ENCODE data around the gene IKBKG. TPM values are rescaled to one million over a fixed set of nuclear protein-coding genes. Genes with fewer than 3 reads are reported as not detected.

Gene IKBKG
- total and polyA plus RNA-seq, 2 of the 4 experiments (the other 2 are of a cell fraction) = 16.5 to 38.2 TPM

GRCh38 chrX:154592505-154592904 lies 45.1 kb downstream of the IKBKG start:
- Histone ChIP-seq H4K91ac (ENCODE audit: insufficient read depth, low read depth, low read length) (no peak overlapping the region), H3K36me3 (ENCODE audit: control insufficient read depth, insufficient read depth, low read length) (no peaks in the 10 kb centered on the region), H3K4me1 (ENCODE audit: control insufficient read depth, insufficient read depth, low read length) (no peaks in the 10 kb centered on the region; the same call in 1 of the 2 replicates), H2AFZ (replicated peaks; ENCODE audit: low read length, poor library complexity) (no peak overlapping the region), H3K4ac (ENCODE audit: low read depth, low read length) (no peak overlapping the region), H3K27me3 (ENCODE audit: control insufficient read depth, insufficient read depth, low read length) (peaks cover 20% of the 10 kb centered on the region), H2BK120ac (ENCODE audit: low read depth, low read length) (no peak overlapping the region), H3K9ac (ENCODE audit: low read depth, low read length) (no peak overlapping the region), H3K4me3 (ENCODE audit: insufficient read depth, low read depth, low read length) (no peak overlapping the region), H3K14ac (replicated peaks; ENCODE audit: low read depth, low read length) (no peak overlapping the region), H2BK15ac (ENCODE audit: low read depth, low read length) (no peak overlapping the region), H3K79me1 (ENCODE audit: low read depth in 1 of 2, low read length in 2 of 2) (no peaks in the 10 kb centered on the region), H2BK20ac (ENCODE audit: low read depth, low read length) (no peak overlapping the region), H3K56ac (ENCODE audit: extremely low read depth, insufficient read depth, low read length) (no peak overlapping the region), H2BK5ac (ENCODE audit: low read depth, low read length, poor library complexity, severe bottlenecking) (no peak overlapping the region), H4K8ac (ENCODE audit: low read depth in 2 of 2, low read length in 2 of 2) (no peak overlapping the region), H3K18ac (ENCODE audit: low read depth, low read length) (no peak overlapping the region), H2AK9ac (replicated peaks; ENCODE audit: low read depth, low read length, poor library complexity) (no peak overlapping the region), H2AK5ac (ENCODE audit: low read depth, low read length) (no peak overlapping the region), H3K4me2 (ENCODE audit: low read depth, low read length) (no peak overlapping the region), H3K27ac (ENCODE audit: insufficient read depth, low read length) (no peak overlapping the region), H3K23ac (ENCODE audit: low read depth, low read length) (no peak overlapping the region), H4K5ac (ENCODE audit: low read depth, low read length) (no peak overlapping the region), H3K9me1 (ENCODE audit: insufficient read depth, low read length) (no peaks in the 10 kb centered on the region), H4K20me1 (ENCODE audit: insufficient read depth, low read length) (no peaks in the 10 kb centered on the region), H3K9me3 (ENCODE audit: control insufficient read depth, insufficient read depth, low read length) (peaks cover 8% of the 10 kb centered on the region; the same call in 1 of the 2 replicates)
- BruUV-seq (replicated peaks) = no TSS peak
- DNase-seq (no peak), ATAC-seq (ENCODE audit: low read depth) (no peak)
- TF ChIP-seq RAD21 (IDR thresholded peaks at IDR 0.05; ENCODE audit: low read length) (no peak), CHD1 (IDR thresholded peaks at IDR 0.05; ENCODE audit: low read depth, low read length) (no peak), NFE2L2 (IDR thresholded peaks at IDR 0.05; ENCODE audit: low read depth, low read length) (no peak), RFX5 (IDR thresholded peaks at IDR 0.05; ENCODE audit: low read depth, low read length) (no peak), FOS (IDR thresholded peaks at IDR 0.05; ENCODE audit: low read depth, low read length) (no peak), RCOR1 (IDR thresholded peaks at IDR 0.05; ENCODE audit: insufficient replicate concordance, low read length) (no peak), ELK1 (IDR thresholded peaks at IDR 0.05; ENCODE audit: borderline replicate concordance, low read depth, low read length) (no peak)
- ChIA-PET CTCF (no interaction called here), POLR2A (ENCODE audit: unreplicated experiment) (no interaction called here)
- dilution Hi-C loops (cut with HindIII; ENCODE audit: low sequenced_read_pairs, unreplicated experiment) = no loop called here
- intact Hi-C loops (cut with micrococcal nuclease) = no loop called here
- in situ Hi-C loops (cut with MboI; ENCODE audit: low sequenced_read_pairs) = loop anchor here (25.0 kb wide), 1 partner anchor 145 kb away; no protein-coding TSS in a partner anchor
- WGBS, 2 experiments (ENCODE audit: extremely low coverage in 2 of 2, insufficient read length in 1 of 2) = 91% methylated on average over 3 of the region's 5 CpGs; no CpG with 5 or more reads in 1 of the 2 experiments
